Measurements from ENCODE around the gene WDPCP. TPM values are rescaled to one million over a fixed set of nuclear protein-coding genes. Genes with fewer than 3 reads are reported as not detected.
A peak's percentile ranks its signal among the peaks of the same experiment; 100 is the strongest.

WDPCP gene
- polyA plus RNA-seq, 1 of the 3 experiments (the other 2 are of a cell fraction) = 3.1 TPM

DNA sequence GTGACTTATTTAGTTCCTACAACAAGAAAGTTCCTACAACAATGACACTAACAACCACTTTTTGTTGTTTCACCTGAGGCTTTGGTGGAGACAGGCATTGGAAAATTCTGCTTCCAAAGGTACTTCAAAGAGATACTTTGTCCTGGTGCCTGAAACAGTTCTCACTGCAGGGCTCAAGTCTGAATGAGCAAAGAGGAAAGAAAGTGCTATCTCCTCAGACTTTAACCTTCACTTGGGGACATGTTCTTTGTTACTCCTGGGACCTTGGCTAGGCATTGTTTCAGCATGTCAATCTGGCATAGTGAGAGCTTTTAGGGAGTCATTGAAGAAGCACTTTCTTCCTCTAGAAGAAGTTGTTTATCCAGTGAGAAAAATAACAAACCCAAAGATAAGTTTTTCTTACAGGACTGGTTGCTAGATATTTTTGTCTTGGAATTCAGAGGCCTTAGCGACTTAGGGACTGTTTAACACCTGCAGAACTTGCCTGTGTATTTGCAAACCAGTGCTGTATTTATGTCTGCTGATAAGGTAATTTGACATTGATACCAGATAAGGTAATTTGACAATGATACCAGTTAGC lies 12.7 kb upstream of the WDPCP start:
- Histone ChIP-seq H3K27me3 (ENCODE audit: insufficient read depth) (no peaks in the 10 kb centered on the region), H3K27ac (ENCODE audit: low read depth in 2 of 2, low read length in 1 of 2) (no peak overlapping the region), H4K20me1 (ENCODE audit: insufficient read depth) (no peaks in the 10 kb centered on the region), H3K9me3 (no peaks in the 10 kb centered on the region), H3K4me2 (no peak overlapping the region), H3K36me3 (replicated peaks in 1 of 2; ENCODE audit: control insufficient read depth in 1 of 2, insufficient read depth in 2 of 2, low read length in 1 of 2) (peaks cover 63 to 76% of the 10 kb centered on the region in 2 experiments), H3F3A (replicated peaks; ENCODE audit: insufficient read depth) (no peaks in the 10 kb centered on the region), H3K9me2 (no peaks in the 10 kb centered on the region), H3K4me1 (ENCODE audit: control insufficient read depth in 1 of 2, insufficient read depth in 2 of 2, low read depth in 1 of 2, low read length in 1 of 2) (no peaks in the 10 kb centered on the region; a peak in 1 of 4 replicates), H3K4me3 (ENCODE audit: low read depth in 2 of 2, low read length in 1 of 2) (no peak overlapping the region), H2AFZ (ENCODE audit: low read depth) (no peak overlapping the region), H3K9ac (no peak overlapping the region), H3K79me2 (ENCODE audit: insufficient read depth) (peaks cover 8% of the 10 kb centered on the region; the same call in 1 of the 2 replicates)
- 96% methylated on average over 1 of the region's 1 CpG for WGBS (ENCODE audit: low lambda C conversion rate)
- POLR2A ChIA-PET = interaction anchor here (1.3 kb wide), 1 partner anchor 12 kb away, joined by 8 read pairs; the partner anchor contains the start of genes MDH1 and WDPCP
- TF ChIP-seq CHD2 (IDR thresholded peaks at IDR 0.05; ENCODE audit: low read length, partially characterized antibody) (no peak), GATA2 (CRISPR knock-in tag; IDR thresholded peaks at IDR 0.05) (0 out of 2 replicates have a peak, but pooled peaks have one; percentile 39)
- DNase-seq = no peak
- CTCF ChIA-PET = interaction anchor here (0.8 kb wide), 1 partner anchor 98 kb away, joined by 3 read pairs; no protein-coding TSS in a partner anchor

DNA sequence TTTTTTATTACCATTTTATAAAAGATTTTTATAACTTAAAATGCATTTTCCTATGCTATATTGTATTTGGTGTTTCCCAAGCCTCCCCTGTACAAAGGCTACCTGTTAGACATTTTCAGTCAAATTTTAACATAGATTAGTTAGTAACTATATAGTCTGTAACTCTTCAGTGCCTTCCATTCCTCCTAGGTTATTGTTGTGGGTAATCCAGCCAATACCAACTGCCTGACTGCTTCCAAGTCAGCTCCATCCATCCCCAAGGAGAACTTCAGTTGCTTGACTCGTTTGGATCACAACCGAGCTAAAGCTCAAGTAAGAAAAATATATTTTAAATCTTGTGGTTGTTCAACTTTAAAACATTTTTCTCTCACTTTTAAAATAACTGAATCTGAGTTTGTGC lies 10.7 kb upstream of the WDPCP start:
- Histone ChIP-seq H3F3A (replicated peaks; ENCODE audit: insufficient read depth) (no peaks in the 10 kb centered on the region), H3K79me2 (ENCODE audit: insufficient read depth) (peaks cover 23% of the 10 kb centered on the region), H3K9me2 (no peaks in the 10 kb centered on the region), H3K4me2 (no peak overlapping the region), H3K27me3 (ENCODE audit: insufficient read depth) (no peaks in the 10 kb centered on the region), H3K27ac (ENCODE audit: low read depth in 2 of 2, low read length in 1 of 2) (no peak overlapping the region), H2AFZ (ENCODE audit: low read depth) (no peak overlapping the region), H3K4me1 (ENCODE audit: control insufficient read depth in 1 of 2, insufficient read depth in 2 of 2, low read depth in 1 of 2, low read length in 1 of 2) (no peaks in the 10 kb centered on the region; a peak in 1 of 4 replicates), H3K9me3 (no peaks in the 10 kb centered on the region), H3K9ac (no peak overlapping the region), H3K4me3 (ENCODE audit: low read depth in 2 of 2, low read length in 1 of 2) (no peak overlapping the region), H4K20me1 (ENCODE audit: insufficient read depth) (no peaks in the 10 kb centered on the region), H3K36me3 (replicated peaks in 1 of 2; ENCODE audit: control insufficient read depth in 1 of 2, insufficient read depth in 2 of 2, low read length in 1 of 2) (peaks cover 61 to 76% of the 10 kb centered on the region in 2 experiments)
- 96% methylated on average over 2 of the region's 2 CpGs for WGBS (ENCODE audit: low lambda C conversion rate)
- CTCF ChIA-PET = no interaction called here
- POLR2A ChIA-PET = no interaction called here
- DNase-seq = no peak
- TF ChIP-seq GABPA (IDR thresholded peaks at IDR 0.05; ENCODE audit: low read depth) = no peak
- TF ChIP-seq, protein P1, sequence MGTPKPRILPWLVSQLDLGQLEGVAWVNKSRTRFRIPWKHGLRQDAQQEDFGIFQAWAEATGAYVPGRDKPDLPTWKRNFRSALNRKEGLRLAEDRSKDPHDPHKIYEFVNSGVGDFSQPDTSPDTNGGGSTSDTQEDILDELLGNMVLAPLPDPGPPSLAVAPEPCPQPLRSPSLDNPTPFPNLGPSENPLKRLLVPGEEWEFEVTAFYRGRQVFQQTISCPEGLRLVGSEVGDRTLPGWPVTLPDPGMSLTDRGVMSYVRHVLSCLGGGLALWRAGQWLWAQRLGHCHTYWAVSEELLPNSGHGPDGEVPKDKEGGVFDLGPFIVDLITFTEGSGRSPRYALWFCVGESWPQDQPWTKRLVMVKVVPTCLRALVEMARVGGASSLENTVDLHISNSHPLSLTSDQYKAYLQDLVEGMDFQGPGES (IDR thresholded peaks at IDR 0.05; ENCODE audit: low read depth, low read length) = no peak

DNA sequence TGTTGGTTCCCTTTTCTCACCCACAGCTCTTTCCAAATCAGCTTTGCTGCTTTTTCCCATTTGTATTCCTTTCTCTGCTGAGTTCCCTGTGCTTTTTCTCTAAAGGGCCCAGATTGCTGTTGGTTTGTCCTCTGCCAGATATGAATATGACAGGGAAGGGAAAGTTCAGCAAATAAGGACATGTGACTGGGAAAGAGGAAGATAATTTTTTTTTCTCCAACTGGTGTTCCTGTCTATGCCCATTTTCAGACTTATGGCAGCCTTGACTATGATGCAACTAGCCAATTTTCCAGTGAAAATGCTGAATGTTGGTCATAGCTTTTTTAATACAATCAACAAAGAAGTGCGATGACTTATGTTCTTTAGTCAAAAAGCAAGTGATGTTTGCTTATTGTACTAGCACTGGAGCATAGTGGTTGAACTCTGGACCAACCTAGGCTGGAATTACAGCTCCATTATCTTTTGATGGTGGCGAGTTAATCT lies 8.2 kb upstream of the WDPCP start:
- H3K4me1 ChIP-seq (ENCODE audit: control insufficient read depth in 1 of 2, insufficient read depth in 2 of 2, low read depth in 1 of 2, low read length in 1 of 2) = no peaks in the 10 kb centered on the region; a peak in 1 of 4 replicates
- H2AFZ ChIP-seq (ENCODE audit: low read depth) = no peak overlapping the region
- H3F3A ChIP-seq (replicated peaks; ENCODE audit: insufficient read depth) = no peaks in the 10 kb centered on the region
- no peak overlapping the region for H3K4me2 ChIP-seq
- CTCF ChIA-PET = interaction anchor here (1.7 kb wide), 1 partner anchor 95 kb away, joined by 4 read pairs; no protein-coding TSS in a partner anchor
- no peak overlapping the region for H3K9ac ChIP-seq
- peaks cover 46% of the 10 kb centered on the region for H3K79me2 ChIP-seq (ENCODE audit: insufficient read depth)
- no peaks in the 10 kb centered on the region for H3K9me2 ChIP-seq
- no peaks in the 10 kb centered on the region for H4K20me1 ChIP-seq (ENCODE audit: insufficient read depth)
- no peaks in the 10 kb centered on the region for H3K27me3 ChIP-seq (ENCODE audit: insufficient read depth)
- H3K9me3 ChIP-seq = no peaks in the 10 kb centered on the region
- POLR2A ChIA-PET = no interaction called here
- H3K36me3 ChIP-seq (replicated peaks in 1 of 2; ENCODE audit: control insufficient read depth in 1 of 2, insufficient read depth in 2 of 2, low read length in 1 of 2) = peaks cover 48 to 71% of the 10 kb centered on the region in 2 experiments
- no peak for DNase-seq
- WGBS (ENCODE audit: low lambda C conversion rate) = 89% methylated on average over 2 of the region's 2 CpGs
- H3K27ac ChIP-seq (ENCODE audit: low read depth in 2 of 2, low read length in 1 of 2) = no peak overlapping the region
- H3K4me3 ChIP-seq (ENCODE audit: low read depth in 2 of 2, low read length in 1 of 2) = no peak overlapping the region
- TF ChIP-seq, protein P2, sequence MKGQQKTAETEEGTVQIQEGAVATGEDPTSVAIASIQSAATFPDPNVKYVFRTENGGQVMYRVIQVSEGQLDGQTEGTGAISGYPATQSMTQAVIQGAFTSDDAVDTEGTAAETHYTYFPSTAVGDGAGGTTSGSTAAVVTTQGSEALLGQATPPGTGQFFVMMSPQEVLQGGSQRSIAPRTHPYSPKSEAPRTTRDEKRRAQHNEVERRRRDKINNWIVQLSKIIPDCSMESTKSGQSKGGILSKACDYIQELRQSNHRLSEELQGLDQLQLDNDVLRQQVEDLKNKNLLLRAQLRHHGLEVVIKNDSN (IDR thresholded peaks at IDR 0.05; ENCODE audit: borderline replicate concordance, low read depth) = no peak
- TF ChIP-seq POLR2AphosphoS5 (IDR thresholded peaks at IDR 0.05; ENCODE audit: low read depth, low read length) (no peak), MXI1 (IDR thresholded peaks at IDR 0.05; ENCODE audit: low read depth, low read length) (no peak), TEAD4 (IDR thresholded peaks at IDR 0.05; ENCODE audit: borderline replicate concordance, insufficient read depth) (no peak), EZH2phosphoT487 (IDR thresholded peaks at IDR 0.05; ENCODE audit: borderline replicate concordance, low read depth) (no peak), FOXM1 (IDR thresholded peaks at IDR 0.05; ENCODE audit: low read depth) (no peak), JUND (IDR thresholded peaks at IDR 0.05) (no peak), EP300 (IDR thresholded peaks at IDR 0.05; ENCODE audit: borderline replicate concordance in 1 of 2, low read depth in 1 of 2, low read length in 1 of 2) (no peak), SIN3A (IDR thresholded peaks at IDR 0.05; ENCODE audit: borderline replicate concordance, low read depth, low read length) (no peak), FOSL2 (IDR thresholded peaks at IDR 0.05; ENCODE audit: borderline replicate concordance, low read depth) (no peak), GATA2 (CRISPR knock-in tag; IDR thresholded peaks at IDR 0.05) (no peak)
- TF ChIP-seq, protein P3, sequence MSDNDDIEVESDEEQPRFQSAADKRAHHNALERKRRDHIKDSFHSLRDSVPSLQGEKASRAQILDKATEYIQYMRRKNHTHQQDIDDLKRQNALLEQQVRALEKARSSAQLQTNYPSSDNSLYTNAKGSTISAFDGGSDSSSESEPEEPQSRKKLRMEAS (IDR thresholded peaks at IDR 0.05; ENCODE audit: low read depth) = no peak
